IMR-90 (cell line): ENCODE results near the gene RUNX2. TPM values are rescaled to one million over a fixed set of nuclear protein-coding genes. Genes with fewer than 3 reads are reported as not detected.

Source experiments
- ATAC-seq: fragments of 200-7000 bp; cut with Tn5 transposase; 2 replicates; pipeline ENCODE4 v1.9.1; 2020; ENCODE audit warnings: low read depth, mild to moderate bottlenecking, moderate library complexity
- BruUV-seq: library from RNA; stranded (reverse); fragments of 400-500 nt; replicated peaks from 2 replicates; lab custom pipeline; 2021; lab: Mats Ljungman, UMichigan
- CTCF ChIA-PET: fragments of 300-600 bp; formaldehyde crosslinking; extraction: SDS; loops from one replicate; lab custom pipeline; 2021; ENCODE audit warnings: antibody characterized with exemption; lab: Yijun Ruan, JAX
- POLR2A ChIA-PET: fragments of 300-600 bp; sonication (Branson Sonifier 250); formaldehyde crosslinking; loops from one replicate; lab custom pipeline; 2022; ENCODE audit warnings: antibody characterized with exemption; ENCODE audit not compliant: unreplicated experiment; lab: Charles Lee
- DNase-seq: peaks from one replicate; pipeline ENCODE4 v3.0.0; 2013
- H2AFZ ChIP-seq: replicated peaks from 2 replicates; pipeline ENCODE3; 2013; ENCODE audit warnings: low read length, mild to moderate bottlenecking; ENCODE audit not compliant: poor library complexity
- H2AK5ac ChIP-seq: 2 replicates; pipeline ENCODE4 v1.6.1; 2013; ENCODE audit warnings: low read depth, low read length, inconsistent platforms
- H2AK9ac ChIP-seq: replicated peaks from 2 replicates; pipeline ENCODE3; 2013; ENCODE audit warnings: mild to moderate bottlenecking, low read depth, low read length, moderate library complexity; ENCODE audit not compliant: poor library complexity
- H2BK120ac ChIP-seq: 2 replicates; pipeline ENCODE4 v1.6.1; 2013; ENCODE audit warnings: low read depth, low read length, inconsistent platforms
- H2BK15ac ChIP-seq: 3 replicates; pipeline ENCODE4 v1.6.1; 2013; ENCODE audit warnings: low read depth, low read length, inconsistent platforms
- H2BK20ac ChIP-seq: 2 replicates; pipeline ENCODE4 v1.6.1; 2013; ENCODE audit warnings: low read depth, mild to moderate bottlenecking, inconsistent platforms, low read length, moderate library complexity
- H2BK5ac ChIP-seq: 2 replicates; pipeline ENCODE4 v1.6.1; 2013; ENCODE audit warnings: mild to moderate bottlenecking, low read depth, low read length, inconsistent platforms; ENCODE audit not compliant: poor library complexity, severe bottlenecking
- H3K14ac ChIP-seq: replicated peaks from 2 replicates; pipeline ENCODE4 v1.6.1; 2013; ENCODE audit warnings: low read depth, low read length, inconsistent platforms
- H3K18ac ChIP-seq: 2 replicates; pipeline ENCODE4 v1.6.1; 2013; ENCODE audit warnings: low read depth, low read length, control low read depth
- H3K23ac ChIP-seq: 2 replicates; pipeline ENCODE4 v1.6.1; 2013; ENCODE audit warnings: low read depth, low read length, inconsistent platforms
- H3K27ac ChIP-seq: 2 replicates; pipeline ENCODE4 v1.5.1; 2013; ENCODE audit warnings: mild to moderate bottlenecking, control low read depth, low read length; ENCODE audit not compliant: insufficient read depth
- H3K27me3 ChIP-seq: 2 replicates; pipeline ENCODE4 v1.6.1; 2013; ENCODE audit warnings: low read length; ENCODE audit not compliant: control insufficient read depth, insufficient read depth
- H3K36me3 ChIP-seq: 2 replicates; pipeline ENCODE4 v1.6.1; 2013; ENCODE audit warnings: low read length, mixed read lengths; ENCODE audit not compliant: control insufficient read depth, insufficient read depth
- H3K4ac ChIP-seq: 2 replicates; pipeline ENCODE4 v1.6.1; 2013; ENCODE audit warnings: low read depth, low read length, inconsistent platforms
- H3K4me1 ChIP-seq: 2 replicates; pipeline ENCODE4 v1.6.1; 2013; ENCODE audit warnings: low read length, mixed read lengths; ENCODE audit not compliant: control insufficient read depth, insufficient read depth
- H3K4me2 ChIP-seq: 2 replicates; pipeline ENCODE4 v1.6.1; 2013; ENCODE audit warnings: low read depth, mild to moderate bottlenecking, control low read depth, low read length, moderate library complexity
- H3K4me3 ChIP-seq: 2 replicates; pipeline ENCODE4 v1.5.1; 2013; ENCODE audit warnings: low read depth, mild to moderate bottlenecking, control low read depth, low read length, moderate library complexity; ENCODE audit not compliant: insufficient read depth
- H3K56ac ChIP-seq: 2 replicates; pipeline ENCODE4 v1.6.1; 2013; ENCODE audit warnings: low read length, inconsistent platforms; ENCODE audit not compliant: insufficient read depth; ENCODE audit errors: extremely low read depth
- H3K79me1 ChIP-seq, 2 experiments: 2 replicates each; pipeline ENCODE4 v1.6.1; 2013; ENCODE audit warnings: low read length in 2 of 2, inconsistent platforms in 1 of 2, low read depth in 1 of 2
- H3K9ac ChIP-seq: 2 replicates; pipeline ENCODE4 v1.6.1; 2013; ENCODE audit warnings: low read depth, low read length, control low read depth
- H3K9me1 ChIP-seq: 2 replicates; pipeline ENCODE4 v1.6.1; 2013; ENCODE audit warnings: low read length, inconsistent platforms; ENCODE audit not compliant: insufficient read depth
- H3K9me3 ChIP-seq: 2 replicates; pipeline ENCODE4 v1.6.1; 2013; ENCODE audit warnings: low read length; ENCODE audit not compliant: control insufficient read depth, insufficient read depth
- H4K20me1 ChIP-seq: 2 replicates; pipeline ENCODE4 v1.6.1; 2013; ENCODE audit warnings: low read length, inconsistent platforms; ENCODE audit not compliant: insufficient read depth
- H4K5ac ChIP-seq: 2 replicates; pipeline ENCODE4 v1.6.1; 2013; ENCODE audit warnings: mild to moderate bottlenecking, low read depth, low read length, control low read depth
- H4K8ac ChIP-seq, 2 experiments: 2 replicates each; pipeline ENCODE4 v1.6.1; 2013; ENCODE audit warnings: low read depth in 2 of 2, low read length in 2 of 2, control low read depth in 1 of 2, inconsistent platforms in 1 of 2
- H4K91ac ChIP-seq: 2 replicates; pipeline ENCODE4 v1.6.1; 2013; ENCODE audit warnings: low read depth, low read length, inconsistent platforms; ENCODE audit not compliant: insufficient read depth
- BHLHE40 ChIP-seq: fragments of 150-350 bp; IDR thresholded peaks from 2 replicates; pipeline ENCODE4 v1.6.1; 2016; ENCODE audit warnings: mild to moderate bottlenecking, low read depth, low read length
- CEBPB ChIP-seq: IDR thresholded peaks from 2 replicates; pipeline ENCODE4 v1.6.1; 2012; ENCODE audit warnings: low read depth, low read length, improper control_type of control experiment
- CHD1 ChIP-seq: IDR thresholded peaks from 2 replicates; pipeline ENCODE4 v1.6.1; 2012; ENCODE audit warnings: low read depth, low read length, improper control_type of control experiment
- FOS ChIP-seq: fragments of 150-350 bp; IDR thresholded peaks from 2 replicates; pipeline ENCODE4 v1.6.1; 2016; ENCODE audit warnings: low read depth, low read length
- MAFK ChIP-seq: IDR thresholded peaks from 2 replicates; pipeline ENCODE4 v1.6.1; 2012; ENCODE audit warnings: low read depth, low read length, improper control_type of control experiment
- MAZ ChIP-seq: IDR thresholded peaks from 2 replicates; pipeline ENCODE4 v1.6.1; 2012; ENCODE audit warnings: low read depth, mild to moderate bottlenecking, low read length, improper control_type of control experiment, moderate library complexity, borderline replicate concordance
- MXI1 ChIP-seq: IDR thresholded peaks from 2 replicates; pipeline ENCODE4 v1.6.1; 2012; ENCODE audit warnings: low read depth, mild to moderate bottlenecking, low read length, moderate library complexity, borderline replicate concordance
- NFE2L2 ChIP-seq: fragments of 150-350 bp; IDR thresholded peaks from 2 replicates; pipeline ENCODE4 v1.6.1; 2016; ENCODE audit warnings: low read depth, mild to moderate bottlenecking, low read length
- POLR2A ChIP-seq: IDR thresholded peaks from 2 replicates; pipeline ENCODE4 v1.6.1; 2012; ENCODE audit warnings: mild to moderate bottlenecking, low read depth, low read length
- RAD21 ChIP-seq: IDR thresholded peaks from 2 replicates; pipeline ENCODE4 v1.6.1; 2012; ENCODE audit warnings: low read length, improper control_type of control experiment
- RCOR1 ChIP-seq: IDR thresholded peaks from 2 replicates; pipeline ENCODE4 v1.6.1; 2012; ENCODE audit warnings: mild to moderate bottlenecking, low read length, improper control_type of control experiment; ENCODE audit not compliant: insufficient replicate concordance
- RFX5 ChIP-seq: IDR thresholded peaks from 2 replicates; pipeline ENCODE4 v1.8.0; 2012; ENCODE audit warnings: low read depth, mild to moderate bottlenecking, low read length, moderate library complexity
- SMC3 ChIP-seq: fragments of 150-350 bp; IDR thresholded peaks from 2 replicates; pipeline ENCODE4 v1.6.1; 2016; ENCODE audit warnings: low read depth, mild to moderate bottlenecking, antibody characterized with exemption, low read length, moderate library complexity
- WGBS, 2 experiments: methylation state at CpG; one replicate each; pipeline versions ENCODE4 v1.1.5 to v1.1.7; 2013; ENCODE audit warnings: missing lambda C conversion rate in 2 of 2; ENCODE audit not compliant: insufficient read length in 1 of 2; ENCODE audit errors: extremely low coverage in 2 of 2; 5-methylcytosine and 5-hydroxymethylcytosine counted together
- dilution Hi-C: fragments of 300-500 bp; cut with HindIII; formaldehyde crosslinking; loops from one replicate; pipeline ENCODE4 v1.14.3; 2018; ENCODE audit warnings: low sequenced_read_pairs; ENCODE audit not compliant: unreplicated experiment
- in situ Hi-C: fragments of 300-500 bp; cut with MboI; formaldehyde crosslinking; loops from 3 replicates; pipeline ENCODE4 v1.14.3; 2019; ENCODE audit warnings: low sequenced_read_pairs, inconsistent platforms, mixed read lengths
- intact Hi-C: fragments of 100-400 bp; cut with micrococcal nuclease; formaldehyde crosslinking; loops from 2 replicates; pipeline ENCODE4 v1.10.0; 2022
- polyA plus RNA-seq, 3 experiments: library from polyadenylated mRNA; depleted of rRNA; stranded (reverse); fragments of >200 nt; gene quantifications; 2 replicates each; pipeline ENCODE4 v1.2.3, GENCODE V29; 2012; ENCODE audit warnings: low replicate concordance in 1 of 3
- total RNA-seq: library from RNA; depleted of rRNA; stranded (reverse); fragments of >200 nt; gene quantifications from 2 replicates; pipeline ENCODE4 v1.2.3, GENCODE V29; 2012
- TF ChIP-seq, protein P1 (sequence below): fragments of 150-350 bp; IDR thresholded peaks from 2 replicates; pipeline ENCODE4 v1.6.1; 2016; ENCODE audit warnings: low read depth, mild to moderate bottlenecking, low read length, moderate library complexity, borderline replicate concordance
- TF ChIP-seq, protein P2 (sequence below): conservative IDR thresholded peaks from 2 replicates; pipeline ENCODE4 v1.5.1; 2012; ENCODE audit warnings: mild to moderate bottlenecking, low read depth, low read length, improper control_type of control experiment
- TF ChIP-seq, protein P3 (sequence below): fragments of 150-350 bp; IDR thresholded peaks from 2 replicates; pipeline ENCODE4 v1.6.1; 2017; ENCODE audit warnings: mild to moderate bottlenecking, antibody characterized with exemption, low read length, low read depth

RUNX2 gene
- total and polyA plus RNA-seq, 2 of the 4 experiments (the other 2 are of a cell fraction), result 2.3 to 4.7 TPM

DNA sequence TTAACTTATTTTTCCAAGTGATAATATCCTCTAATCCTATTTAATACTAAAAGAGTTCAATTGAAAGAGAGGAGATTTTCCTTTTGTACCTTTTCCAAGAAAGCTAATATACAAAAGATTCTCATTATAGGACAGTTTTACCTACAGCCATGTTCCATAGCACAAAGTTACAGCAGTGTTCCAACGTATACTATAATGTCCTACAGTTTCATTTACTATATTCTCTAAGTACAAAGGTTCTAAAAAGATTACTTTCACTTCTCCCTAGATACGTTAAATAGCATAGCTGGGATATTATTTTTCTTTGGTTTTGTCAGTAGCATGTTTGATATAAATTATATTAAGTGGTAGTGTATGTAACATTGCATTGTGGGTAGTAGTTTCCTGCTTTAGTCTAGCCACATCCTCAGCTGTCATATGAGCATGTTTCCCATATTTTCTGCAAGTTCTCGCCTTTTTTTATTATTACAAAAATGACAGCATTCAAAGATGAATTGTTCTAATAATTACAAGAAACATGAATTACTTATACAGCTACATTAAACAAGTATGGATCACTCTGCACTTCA lies 4.4 kb upstream of the RUNX2 start:
- Histone ChIP-seq H4K8ac (no peak overlapping the region), H3K23ac (no peak overlapping the region), H3K14ac (no peak overlapping the region), H3K4me1 (peaks cover 4% of the 10 kb centered on the region), H3K27ac (no peak overlapping the region), H2AFZ (no peak overlapping the region), H3K27me3 (no peaks in the 10 kb centered on the region), H4K20me1 (no peaks in the 10 kb centered on the region), H3K79me1 (no peaks in the 10 kb centered on the region), H3K9me1 (no peaks in the 10 kb centered on the region), H2AK5ac (no peak overlapping the region), H2BK15ac (no peak overlapping the region), H3K36me3 (no peaks in the 10 kb centered on the region), H3K18ac (no peak overlapping the region), H3K56ac (no peak overlapping the region), H4K5ac (no peak overlapping the region), H3K9ac (no peak overlapping the region), H3K4me3 (no peak overlapping the region), H2BK20ac (no peak overlapping the region), H2BK120ac (no peak overlapping the region), H3K4me2 (no peak overlapping the region; the same call in 1 of the 2 replicates), H2BK5ac (no peak overlapping the region), H2AK9ac (no peak overlapping the region), H4K91ac (no peak overlapping the region), H3K9me3 (no peaks in the 10 kb centered on the region), H3K4ac (no peak overlapping the region)
- ATAC-seq, result no peak
- in situ Hi-C loops, result no loop called here
- intact Hi-C loops, result no loop called here
- ChIA-PET CTCF (interaction anchor here (0.6 kb wide), 1 partner anchor 12 kb away, joined by 3 read pairs; no protein-coding TSS in a partner anchor), POLR2A (no interaction called here)
- BruUV-seq, result no TSS peak
- dilution Hi-C loops, result no loop called here
- no peak for DNase-seq
- no CpG with 5 or more reads among the region's 3 CpGs for WGBS, 2 experiments
- TF ChIP-seq, protein P1, sequence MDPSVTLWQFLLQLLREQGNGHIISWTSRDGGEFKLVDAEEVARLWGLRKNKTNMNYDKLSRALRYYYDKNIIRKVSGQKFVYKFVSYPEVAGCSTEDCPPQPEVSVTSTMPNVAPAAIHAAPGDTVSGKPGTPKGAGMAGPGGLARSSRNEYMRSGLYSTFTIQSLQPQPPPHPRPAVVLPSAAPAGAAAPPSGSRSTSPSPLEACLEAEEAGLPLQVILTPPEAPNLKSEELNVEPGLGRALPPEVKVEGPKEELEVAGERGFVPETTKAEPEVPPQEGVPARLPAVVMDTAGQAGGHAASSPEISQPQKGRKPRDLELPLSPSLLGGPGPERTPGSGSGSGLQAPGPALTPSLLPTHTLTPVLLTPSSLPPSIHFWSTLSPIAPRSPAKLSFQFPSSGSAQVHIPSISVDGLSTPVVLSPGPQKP, result no peak
- TF ChIP-seq, protein P2, sequence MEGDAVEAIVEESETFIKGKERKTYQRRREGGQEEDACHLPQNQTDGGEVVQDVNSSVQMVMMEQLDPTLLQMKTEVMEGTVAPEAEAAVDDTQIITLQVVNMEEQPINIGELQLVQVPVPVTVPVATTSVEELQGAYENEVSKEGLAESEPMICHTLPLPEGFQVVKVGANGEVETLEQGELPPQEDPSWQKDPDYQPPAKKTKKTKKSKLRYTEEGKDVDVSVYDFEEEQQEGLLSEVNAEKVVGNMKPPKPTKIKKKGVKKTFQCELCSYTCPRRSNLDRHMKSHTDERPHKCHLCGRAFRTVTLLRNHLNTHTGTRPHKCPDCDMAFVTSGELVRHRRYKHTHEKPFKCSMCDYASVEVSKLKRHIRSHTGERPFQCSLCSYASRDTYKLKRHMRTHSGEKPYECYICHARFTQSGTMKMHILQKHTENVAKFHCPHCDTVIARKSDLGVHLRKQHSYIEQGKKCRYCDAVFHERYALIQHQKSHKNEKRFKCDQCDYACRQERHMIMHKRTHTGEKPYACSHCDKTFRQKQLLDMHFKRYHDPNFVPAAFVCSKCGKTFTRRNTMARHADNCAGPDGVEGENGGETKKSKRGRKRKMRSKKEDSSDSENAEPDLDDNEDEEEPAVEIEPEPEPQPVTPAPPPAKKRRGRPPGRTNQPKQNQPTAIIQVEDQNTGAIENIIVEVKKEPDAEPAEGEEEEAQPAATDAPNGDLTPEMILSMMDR, result no peak
- TF ChIP-seq MAZ (no peak), NFE2L2 (no peak), POLR2A (no peak), FOS (no peak), MAFK (no peak), CEBPB (no peak), CHD1 (no peak), RAD21 (no peak), RFX5 (no peak), SMC3 (no peak), RCOR1 (no peak), MXI1 (no peak), BHLHE40 (no peak)
- TF ChIP-seq, protein P3, sequence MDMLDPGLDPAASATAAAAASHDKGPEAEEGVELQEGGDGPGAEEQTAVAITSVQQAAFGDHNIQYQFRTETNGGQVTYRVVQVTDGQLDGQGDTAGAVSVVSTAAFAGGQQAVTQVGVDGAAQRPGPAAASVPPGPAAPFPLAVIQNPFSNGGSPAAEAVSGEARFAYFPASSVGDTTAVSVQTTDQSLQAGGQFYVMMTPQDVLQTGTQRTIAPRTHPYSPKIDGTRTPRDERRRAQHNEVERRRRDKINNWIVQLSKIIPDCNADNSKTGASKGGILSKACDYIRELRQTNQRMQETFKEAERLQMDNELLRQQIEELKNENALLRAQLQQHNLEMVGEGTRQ, result no peak
